ENCODE results near the gene HOXA1.

Gene HOXA1

DNA sequence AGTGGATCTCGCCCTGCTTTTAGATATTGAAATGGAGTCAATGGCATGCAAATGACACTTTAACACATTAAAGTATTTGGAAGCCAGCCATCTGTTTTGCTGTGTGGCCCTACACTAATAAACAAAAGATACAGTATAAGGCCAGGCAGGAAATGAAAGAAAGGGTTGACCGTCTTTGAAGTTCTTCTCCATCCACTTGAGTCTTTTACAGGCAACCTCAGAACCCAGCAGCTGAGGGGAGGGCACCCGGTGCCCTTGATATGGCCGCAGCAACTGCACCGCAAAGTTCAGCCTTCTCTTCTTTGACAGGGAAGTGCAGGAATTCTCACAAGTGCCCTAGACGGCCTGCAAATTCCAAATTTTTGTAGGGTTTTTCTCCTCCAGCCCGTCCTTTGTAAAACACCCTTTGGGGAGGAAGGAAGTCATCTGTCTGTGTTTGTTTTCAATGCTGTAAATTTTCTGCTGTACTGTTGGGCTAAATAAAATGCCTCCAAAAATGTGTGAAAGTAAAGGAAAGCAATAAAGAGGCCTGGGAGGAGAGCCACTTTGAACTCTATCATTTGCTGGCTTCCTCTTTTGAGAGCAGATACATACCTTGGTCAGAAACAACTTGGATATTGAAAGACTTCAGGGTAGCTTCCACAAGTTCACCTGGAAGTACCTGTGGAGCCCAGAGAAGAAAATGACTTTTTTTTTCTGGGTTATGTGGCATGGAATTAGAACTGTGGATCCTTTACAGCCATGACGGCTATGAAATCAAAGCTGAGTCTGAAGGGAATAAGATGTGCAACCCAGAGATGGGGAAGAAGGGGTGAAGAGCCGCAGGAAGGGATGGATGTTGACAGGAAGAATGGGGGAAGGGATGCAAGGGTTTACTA is 3.6 kb downstream of the HOXA1 start:
- no peak for DNase-seq (ENCODE audit: low read depth)

DNA sequence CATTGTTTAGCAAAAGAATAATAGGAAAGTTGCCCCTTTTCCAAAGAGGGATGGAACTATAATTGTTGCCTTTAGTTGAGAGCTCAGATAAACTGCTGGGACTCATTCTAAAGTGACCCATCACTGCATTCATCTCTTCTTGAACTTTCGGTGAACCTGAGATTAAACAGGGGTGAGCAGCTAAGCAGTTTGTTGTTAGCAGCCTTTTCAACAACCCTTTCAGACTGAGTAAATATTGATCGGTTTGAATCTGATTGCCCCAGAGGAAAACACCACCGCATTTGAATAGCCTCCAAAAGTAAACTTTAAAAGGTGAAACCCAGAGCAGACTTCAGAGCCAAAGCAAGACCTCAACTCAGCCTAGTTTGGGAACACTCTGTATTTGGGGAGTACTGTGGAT is 4.7 kb downstream of the HOXA1 start:
- no peak for DNase-seq (ENCODE audit: low read depth)

DNA sequence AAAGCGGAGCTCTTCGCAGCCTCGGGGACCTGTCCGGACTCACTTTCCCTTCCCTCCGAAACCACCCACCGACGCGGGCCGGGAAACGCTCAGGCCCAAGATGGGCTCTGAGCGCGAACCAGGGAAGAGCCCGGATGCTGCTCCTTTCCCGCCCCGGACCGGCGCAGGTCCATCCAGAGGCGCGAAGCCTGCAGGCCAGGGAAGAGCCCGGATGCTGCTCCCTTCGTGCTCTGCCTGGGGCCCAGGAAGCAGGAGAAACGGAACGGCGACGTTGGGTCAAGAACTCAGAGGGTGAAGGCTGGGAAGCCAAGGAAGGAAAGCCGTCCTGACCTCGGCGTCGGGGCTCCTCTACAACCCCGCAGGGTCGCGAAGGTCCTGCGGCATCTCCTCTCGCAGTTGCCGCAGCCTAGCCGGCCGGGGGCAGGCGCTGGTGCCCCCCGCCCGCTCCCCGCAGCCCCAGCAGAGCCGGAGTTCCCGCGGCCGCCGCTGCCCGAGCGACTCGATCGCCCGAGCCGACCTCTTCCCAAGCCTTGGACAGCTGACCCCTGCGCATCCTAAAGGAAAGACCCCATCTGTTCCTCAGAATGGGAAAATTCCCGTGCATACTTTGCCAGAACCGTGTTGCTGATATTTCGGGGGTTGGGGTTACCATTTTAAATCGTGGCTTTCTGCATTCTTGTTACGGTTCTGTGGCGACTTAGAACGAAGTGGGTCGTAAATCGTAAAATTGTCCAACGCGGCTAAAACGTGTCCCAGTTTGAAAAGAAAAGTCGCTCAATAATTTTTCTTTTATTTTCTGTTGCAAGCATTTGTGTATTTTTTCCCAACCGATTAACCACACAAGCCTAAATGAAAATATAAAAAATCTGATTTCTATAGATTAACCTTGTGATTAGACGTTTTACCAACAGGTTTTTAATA is 7.5 kb downstream of the HOXA1 start:
- no peak for DNase-seq (ENCODE audit: low read depth)

GRCh38 chr7:27083646-27084045 is 12.2 kb downstream of the HOXA1 start:
- no peak for DNase-seq (ENCODE audit: low read depth)

DNA sequence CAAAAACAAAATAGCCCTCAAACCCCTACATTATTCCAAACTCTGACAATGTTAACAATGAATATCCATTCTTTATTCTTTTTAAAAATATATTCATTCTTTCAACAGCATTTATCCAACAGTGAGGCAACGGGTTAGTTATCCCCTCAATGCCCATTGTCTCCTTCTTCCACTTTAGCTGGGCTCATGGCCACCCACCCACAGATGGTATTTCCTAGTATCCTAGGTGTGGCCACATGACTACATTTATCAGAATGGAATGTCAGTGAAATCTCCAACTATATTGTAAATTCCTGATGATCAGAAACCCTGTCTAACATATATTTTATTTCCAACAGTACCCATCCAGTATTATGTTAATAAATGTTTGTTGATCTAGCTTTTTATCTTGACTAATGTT is 13.6 kb downstream of the HOXA1 start:
- peak; percentile 62 for DNase-seq (ENCODE audit: low read depth)

DNA sequence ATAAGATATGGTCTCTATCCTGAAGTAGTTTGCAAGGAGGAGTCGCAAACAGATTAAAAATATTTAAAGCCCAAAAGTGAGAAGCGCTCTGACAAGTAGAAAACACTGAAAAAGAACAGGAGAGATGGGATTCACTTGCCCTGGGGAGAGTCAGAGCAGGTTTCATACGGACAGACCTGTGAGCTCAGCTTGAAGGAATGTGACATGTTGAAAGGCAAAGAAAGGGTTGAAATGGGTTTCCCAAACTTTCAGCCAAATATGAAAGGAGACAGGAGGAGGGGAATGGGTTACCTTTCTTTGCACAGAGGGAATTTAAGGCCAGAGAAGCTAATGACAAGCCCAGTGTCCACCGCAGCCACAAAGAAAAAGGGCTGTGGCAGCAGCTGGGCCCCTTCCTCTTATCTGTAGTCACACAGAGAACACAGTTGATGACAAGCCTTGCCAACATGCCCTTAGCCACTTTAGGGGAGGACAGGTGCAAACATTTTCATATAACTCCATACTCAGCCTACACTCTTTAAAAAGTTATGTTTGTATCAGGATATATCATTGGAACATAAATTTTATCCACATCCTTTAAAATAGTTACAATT is 14.9 kb downstream of the HOXA1 start:
- peak; percentile 66 for DNase-seq (ENCODE audit: low read depth)

DNA sequence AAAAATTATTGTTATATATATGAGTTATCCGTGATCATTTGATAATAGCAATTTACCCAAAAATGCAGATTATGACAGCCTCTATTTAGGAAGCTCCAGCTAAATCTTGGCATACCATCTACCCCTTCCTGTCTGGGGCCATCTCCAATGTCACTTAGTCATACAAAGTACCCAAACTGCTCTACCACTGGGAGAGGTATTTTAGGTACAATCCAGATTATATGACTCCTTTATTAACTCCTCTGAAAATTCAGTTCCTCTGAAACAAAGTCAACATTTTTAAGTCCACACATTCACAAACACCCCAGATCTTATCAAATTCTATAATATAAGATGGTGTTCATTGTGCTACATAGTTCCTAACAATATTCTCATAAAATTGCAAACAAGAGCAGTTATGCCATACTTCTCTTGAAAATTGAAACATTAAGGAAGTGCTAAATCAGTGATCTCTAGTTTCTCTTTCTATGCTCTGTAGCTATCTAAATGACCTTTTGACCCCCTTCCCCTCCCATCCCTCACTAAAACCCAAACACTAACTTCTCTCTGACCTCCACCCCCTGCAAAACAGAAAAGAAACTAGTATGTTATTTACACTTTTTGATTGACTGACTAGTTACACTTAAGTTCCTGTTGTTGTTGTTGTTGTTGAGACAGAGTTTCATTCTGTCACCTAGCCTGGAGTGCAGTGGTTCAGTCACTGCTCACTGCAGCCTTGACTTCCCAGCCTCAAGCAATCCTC is 16.4 kb downstream of the HOXA1 start:
- DNase-seq (ENCODE audit: low read depth): no peak

DNA sequence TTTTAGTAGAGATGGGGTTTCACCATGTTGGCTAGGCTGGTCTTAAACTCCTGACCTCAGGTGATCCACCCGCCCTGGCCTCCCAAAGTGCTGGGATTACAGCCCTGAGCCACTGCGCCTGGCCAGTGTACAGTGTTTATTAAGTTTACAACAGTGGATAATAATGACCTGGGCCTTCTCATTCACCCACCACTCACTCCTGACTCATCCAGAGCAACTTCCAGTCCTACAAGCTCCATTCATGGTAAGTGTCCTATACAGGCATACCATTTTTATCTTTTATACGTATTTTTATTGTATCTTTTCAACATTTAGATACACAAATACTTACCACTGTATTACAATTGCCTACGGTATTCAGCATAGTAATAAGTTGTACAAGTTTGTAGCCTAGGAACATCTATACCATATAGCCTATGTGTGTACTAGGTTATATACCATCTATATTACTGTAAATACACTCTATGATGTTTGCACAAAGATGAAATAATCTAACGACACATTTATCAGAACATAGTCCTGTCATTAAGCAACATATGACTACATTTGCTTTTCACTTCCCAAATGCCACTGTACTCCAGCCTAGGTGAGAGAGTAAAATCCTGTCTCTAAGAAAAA is 17.1 kb downstream of the HOXA1 start:
- peak; percentile 39 for DNase-seq (ENCODE audit: low read depth)

DNA sequence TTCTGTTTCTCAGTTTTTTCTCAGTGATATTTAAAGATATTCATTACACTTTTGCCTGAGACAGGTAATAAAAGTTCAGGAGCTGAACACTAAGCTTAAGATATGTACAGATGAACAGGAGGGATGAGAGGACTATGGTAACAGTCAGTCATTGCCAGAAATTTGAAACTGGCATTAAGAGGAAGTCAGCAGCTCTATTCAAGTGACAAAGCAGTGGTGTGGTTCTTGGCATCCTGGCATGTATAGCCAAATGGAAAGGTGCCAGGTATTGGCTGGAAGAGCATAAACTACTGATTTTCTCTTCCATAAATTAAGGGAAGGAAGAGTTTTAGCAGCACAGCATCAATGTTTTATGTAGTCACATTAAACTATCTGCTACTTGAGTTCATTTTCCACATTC is 22.7 kb downstream of the HOXA1 start:
- DNase-seq (ENCODE audit: low read depth): no peak

- DNase-seq (ENCODE audit: low read depth): no peak
Measured at GRCh38 chr7:27071622-27072390, 24.0 kb downstream of the HOXA1 start.

GRCh38 chr7:27068259-27068658 is 27.5 kb downstream of the HOXA1 start:
- no peak for DNase-seq (ENCODE audit: low read depth)

DNA sequence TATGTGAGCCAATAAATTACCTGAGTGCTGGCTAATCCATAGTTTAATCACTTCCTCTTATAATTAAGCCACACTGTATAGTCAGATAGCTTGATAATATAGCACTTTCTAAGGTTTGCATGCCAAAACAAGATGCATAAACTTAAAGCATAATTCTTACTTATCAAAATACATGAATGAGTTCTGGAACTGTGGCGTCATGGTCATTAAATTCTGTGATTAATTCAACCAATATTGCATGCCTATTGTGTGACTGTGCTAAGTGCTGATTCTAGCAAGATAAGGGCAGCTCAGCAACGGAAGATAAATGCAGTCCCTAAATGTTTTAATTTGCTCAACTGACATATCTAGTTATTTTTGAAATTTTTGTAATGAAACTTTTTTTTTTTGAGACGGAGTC is 29.7 kb downstream of the HOXA1 start:
- DNase-seq (ENCODE audit: low read depth): peak; percentile 90

DNA sequence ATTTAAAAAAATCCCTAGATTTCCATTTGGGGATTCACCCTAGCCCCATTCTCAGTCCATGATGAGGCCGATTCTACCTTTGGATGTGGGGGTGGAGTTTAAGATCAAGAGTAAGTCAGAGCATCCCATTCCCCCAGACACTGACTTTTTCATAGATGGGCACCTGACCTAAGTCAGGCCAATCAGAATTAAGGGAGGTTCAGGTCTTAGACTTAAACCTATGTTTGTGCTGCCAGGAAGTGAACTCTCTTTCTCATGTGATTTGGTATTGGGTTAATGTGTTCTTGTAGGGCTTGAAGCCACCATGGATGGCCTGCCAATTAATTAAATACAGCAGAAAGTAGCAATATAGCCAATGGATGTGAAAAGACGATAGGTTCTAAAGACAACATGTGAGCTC is 30.1 kb downstream of the HOXA1 start:
- no peak for DNase-seq (ENCODE audit: low read depth)

GRCh38 chr7:27064661-27065060 is 31.1 kb downstream of the HOXA1 start:
- no peak for DNase-seq (ENCODE audit: low read depth)

GRCh38 chr7:27064159-27064558 is 31.6 kb downstream of the HOXA1 start:
- DNase-seq (ENCODE audit: low read depth): no peak

DNA sequence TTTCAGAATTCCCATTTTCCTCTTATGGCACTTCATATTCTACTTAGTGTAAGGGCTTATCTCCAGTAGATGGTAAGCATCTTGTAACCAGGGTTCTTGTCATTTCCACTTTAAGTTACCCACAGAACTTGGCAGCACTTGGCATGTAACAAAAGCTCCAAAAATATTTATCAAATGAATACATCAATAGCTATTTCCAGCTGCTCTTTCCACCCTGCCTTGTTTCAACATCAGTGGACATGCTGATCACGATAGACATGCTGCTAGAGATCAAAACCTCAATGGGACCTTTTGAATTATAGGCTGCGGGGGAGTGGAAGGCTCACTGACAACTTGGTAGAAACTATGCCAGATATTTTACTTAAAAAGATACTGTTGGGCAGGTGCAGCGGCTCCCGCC is 32.9 kb downstream of the HOXA1 start:
- no peak for DNase-seq (ENCODE audit: low read depth)

DNA sequence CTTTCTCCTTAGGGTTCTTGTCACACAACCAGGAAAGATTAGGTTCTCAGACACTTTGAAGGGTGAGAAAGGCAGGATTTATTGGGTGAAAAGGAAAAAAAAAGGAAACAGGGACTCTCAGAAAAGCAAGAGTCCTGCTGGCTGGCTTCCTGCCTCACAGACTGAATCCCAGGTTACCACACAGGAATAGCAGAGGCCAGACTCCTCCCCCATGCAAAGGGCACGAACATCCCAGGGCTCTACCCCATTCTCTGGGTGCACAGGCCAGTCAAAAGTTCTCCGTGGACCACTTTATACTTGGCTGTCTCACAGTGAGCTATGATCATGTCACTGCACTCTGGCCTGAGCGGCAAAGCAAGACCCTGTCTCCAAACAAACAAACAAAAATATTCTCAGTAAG is 42.6 kb downstream of the HOXA1 start:
- DNase-seq (ENCODE audit: low read depth): no peak

GRCh38 chr7:27051451-27051850 is 44.3 kb downstream of the HOXA1 start:
- no peak for DNase-seq (ENCODE audit: low read depth)

DNA sequence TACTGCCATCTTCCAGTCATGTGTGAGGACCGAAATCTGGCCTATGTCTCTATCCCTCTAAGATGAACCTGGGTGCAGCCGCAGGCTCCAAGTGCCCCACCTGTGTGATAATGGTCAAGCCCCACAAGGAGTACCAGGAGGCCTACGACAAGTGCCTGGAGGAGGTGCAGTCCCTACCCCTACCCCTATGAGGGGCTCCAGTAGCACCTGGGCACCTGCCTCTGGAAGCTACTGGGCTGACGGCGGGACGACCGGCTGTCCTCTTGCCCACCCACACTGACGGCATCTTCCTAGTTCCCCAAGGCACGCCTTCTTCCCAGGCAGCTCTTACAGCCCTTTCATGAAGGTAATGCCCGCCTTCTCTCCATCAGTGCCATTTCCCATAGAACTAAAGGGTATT is 47.4 kb downstream of the HOXA1 start:
- no peak for DNase-seq (ENCODE audit: low read depth)

DNA sequence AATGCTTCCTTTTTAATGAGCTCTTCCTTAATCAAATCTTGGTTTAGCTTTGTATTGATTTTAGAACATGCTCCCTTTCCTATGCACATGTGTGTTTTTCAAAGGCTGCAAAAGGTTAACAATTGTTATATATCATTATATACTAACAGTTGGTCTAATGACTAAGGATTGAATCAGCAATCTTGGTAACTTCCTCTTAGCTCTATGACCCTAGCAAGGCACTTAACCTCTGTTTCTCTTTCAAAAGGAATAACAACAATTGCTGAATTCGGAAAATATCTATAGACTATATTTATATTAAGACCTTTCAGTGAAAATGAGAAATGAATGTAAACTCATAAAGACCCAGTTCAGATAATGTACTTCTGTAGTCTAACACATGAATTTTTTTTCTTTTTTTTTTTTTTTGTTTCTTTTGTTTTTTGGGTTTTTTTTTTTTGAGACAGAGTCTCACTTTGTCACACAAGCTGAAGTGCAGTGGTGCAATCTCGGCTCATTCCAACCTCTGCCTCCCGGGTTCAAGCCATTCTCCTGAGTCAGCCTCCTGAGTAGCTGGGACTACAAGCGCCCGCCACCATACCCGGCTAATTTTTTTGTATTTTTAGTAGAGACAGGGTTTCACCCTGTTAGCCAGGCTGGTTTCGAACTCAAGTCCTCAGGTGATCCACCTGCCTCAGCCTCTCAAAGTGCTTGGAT is 48.8 kb downstream of the HOXA1 start:
- DNase-seq (ENCODE audit: low read depth): peak; percentile 94

All from ELR (cell line).